ENCODE measurements around the gene LIFR.

The LIFR gene

GRCh38 chr5:38494175-38494574, 62.3 kb downstream of the LIFR start:
- in situ Hi-C loops (cut with MboI; ENCODE audit: low sequenced_read_pairs, unreplicated experiment) = no loop called here
- TF ChIP-seq CTCF (IDR thresholded peaks at IDR 0.05; ENCODE audit: borderline replicate concordance, control extremely low read depth, extremely low read depth, insufficient read depth, missing control alignments) = no peak
- no peak for DNase-seq (ENCODE audit: low spot score)

- no peak for DNase-seq (ENCODE audit: low spot score)
- in situ Hi-C loops (cut with MboI; ENCODE audit: low sequenced_read_pairs, unreplicated experiment) = no loop called here
- no peak for TF ChIP-seq CTCF (IDR thresholded peaks at IDR 0.05; ENCODE audit: borderline replicate concordance, control extremely low read depth, extremely low read depth, insufficient read depth, missing control alignments)
Observed at GRCh38 chr5:38483805-38484398, 72.5 kb downstream of the LIFR start.

GRCh38 chr5:38479315-38479904, 77.0 kb downstream of the LIFR start:
- no peak for TF ChIP-seq CTCF (IDR thresholded peaks at IDR 0.05; ENCODE audit: borderline replicate concordance, control extremely low read depth, extremely low read depth, insufficient read depth, missing control alignments)
- in situ Hi-C loops (cut with MboI; ENCODE audit: low sequenced_read_pairs, unreplicated experiment) = no loop called here
- DNase-seq (ENCODE audit: low spot score) = no peak

- DNase-seq (ENCODE audit: low spot score) = no peak
- TF ChIP-seq CTCF (IDR thresholded peaks at IDR 0.05; ENCODE audit: borderline replicate concordance, control extremely low read depth, extremely low read depth, insufficient read depth, missing control alignments) = no peak
- in situ Hi-C loops (cut with MboI; ENCODE audit: low sequenced_read_pairs, unreplicated experiment) = no loop called here
Observed at GRCh38 chr5:38478878-38479277, 77.6 kb downstream of the LIFR start.

- in situ Hi-C loops (cut with MboI; ENCODE audit: low sequenced_read_pairs, unreplicated experiment) = no loop called here
- TF ChIP-seq CTCF (IDR thresholded peaks at IDR 0.05; ENCODE audit: borderline replicate concordance, control extremely low read depth, extremely low read depth, insufficient read depth, missing control alignments) = no peak
- no peak for DNase-seq (ENCODE audit: low spot score)
Observed at GRCh38 chr5:38478166-38478565, 78.3 kb downstream of the LIFR start.

GRCh38 chr5:38473008-38473407, 83.4 kb downstream of the LIFR start:
- no peak for TF ChIP-seq CTCF (IDR thresholded peaks at IDR 0.05; ENCODE audit: borderline replicate concordance, control extremely low read depth, extremely low read depth, insufficient read depth, missing control alignments)
- in situ Hi-C loops (cut with MboI; ENCODE audit: low sequenced_read_pairs, unreplicated experiment) = no loop called here
- DNase-seq (ENCODE audit: low spot score) = no peak
